Type B pancreatic cell (in vitro differentiated cells): ENCODE data around the gene USP28. TPM values are rescaled to one million over a fixed set of nuclear protein-coding genes. Genes with fewer than 3 reads are reported as not detected.
"Not testable (repeated sequence)": the region's sequence is repeated elsewhere in the genome, so short reads cannot be mapped to it uniquely, and the experiment has no call there.

Experiments
- DNase-seq: peaks from one replicate; pipeline ENCODE4 v3.0.0; 2021; ENCODE audit warnings: mixed read lengths; ENCODE audit not compliant: unreplicated experiment; ENCODE audit errors: extremely low spot score
- H3K27ac Mint-ChIP-seq: 2 replicates; pipeline ENCODE4 v1.8.0; 2021; ENCODE audit warnings: mild to moderate bottlenecking, mixed read lengths
- H3K27me3 Mint-ChIP-seq: 2 replicates; pipeline ENCODE4 v1.8.0; 2021; ENCODE audit warnings: mixed read lengths
- H3K36me3 Mint-ChIP-seq: 2 replicates; pipeline ENCODE4 v1.8.0; 2021; ENCODE audit warnings: mixed read lengths
- H3K4me1 Mint-ChIP-seq: one replicate; pipeline ENCODE4 v1.8.0; 2021; ENCODE audit warnings: mixed read lengths; ENCODE audit not compliant: unreplicated experiment
- H3K4me3 Mint-ChIP-seq: 2 replicates; pipeline ENCODE4 v1.8.0; 2021; ENCODE audit warnings: mild to moderate bottlenecking, mixed read lengths
- H3K9me3 Mint-ChIP-seq: 2 replicates; pipeline ENCODE4 v1.8.0; 2021; ENCODE audit warnings: mixed read lengths
- CTCF ChIP-seq: fragments of 200-600 bp; sonication (generic); conservative IDR thresholded peaks from 2 replicates; pipeline ENCODE4 v1.5.0; 2021; ENCODE audit warnings: antibody characterized with exemption, mild to moderate bottlenecking
- long read RNA-seq: library from polyadenylated mRNA; unstranded; transcript quantifications from one replicate; pipeline ENCODE4 v2.0.0, GENCODE V29; 2020
- total RNA-seq: library from RNA; stranded (reverse); gene quantifications from 2 replicates; pipeline ENCODE4 v1.2.1, GENCODE V29; 2021; ENCODE audit warnings: low replicate concordance

USP28 gene, protein sequence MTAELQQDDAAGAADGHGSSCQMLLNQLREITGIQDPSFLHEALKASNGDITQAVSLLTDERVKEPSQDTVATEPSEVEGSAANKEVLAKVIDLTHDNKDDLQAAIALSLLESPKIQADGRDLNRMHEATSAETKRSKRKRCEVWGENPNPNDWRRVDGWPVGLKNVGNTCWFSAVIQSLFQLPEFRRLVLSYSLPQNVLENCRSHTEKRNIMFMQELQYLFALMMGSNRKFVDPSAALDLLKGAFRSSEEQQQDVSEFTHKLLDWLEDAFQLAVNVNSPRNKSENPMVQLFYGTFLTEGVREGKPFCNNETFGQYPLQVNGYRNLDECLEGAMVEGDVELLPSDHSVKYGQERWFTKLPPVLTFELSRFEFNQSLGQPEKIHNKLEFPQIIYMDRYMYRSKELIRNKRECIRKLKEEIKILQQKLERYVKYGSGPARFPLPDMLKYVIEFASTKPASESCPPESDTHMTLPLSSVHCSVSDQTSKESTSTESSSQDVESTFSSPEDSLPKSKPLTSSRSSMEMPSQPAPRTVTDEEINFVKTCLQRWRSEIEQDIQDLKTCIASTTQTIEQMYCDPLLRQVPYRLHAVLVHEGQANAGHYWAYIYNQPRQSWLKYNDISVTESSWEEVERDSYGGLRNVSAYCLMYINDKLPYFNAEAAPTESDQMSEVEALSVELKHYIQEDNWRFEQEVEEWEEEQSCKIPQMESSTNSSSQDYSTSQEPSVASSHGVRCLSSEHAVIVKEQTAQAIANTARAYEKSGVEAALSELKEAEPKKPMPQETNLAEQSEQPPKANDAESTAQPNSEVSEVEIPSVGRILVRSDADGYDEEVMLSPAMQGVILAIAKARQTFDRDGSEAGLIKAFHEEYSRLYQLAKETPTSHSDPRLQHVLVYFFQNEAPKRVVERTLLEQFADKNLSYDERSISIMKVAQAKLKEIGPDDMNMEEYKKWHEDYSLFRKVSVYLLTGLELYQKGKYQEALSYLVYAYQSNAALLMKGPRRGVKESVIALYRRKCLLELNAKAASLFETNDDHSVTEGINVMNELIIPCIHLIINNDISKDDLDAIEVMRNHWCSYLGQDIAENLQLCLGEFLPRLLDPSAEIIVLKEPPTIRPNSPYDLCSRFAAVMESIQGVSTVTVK
- total RNA-seq, result 22.7 and 46.9 TPM in 2 replicates
- long read RNA-seq, partial matches to known transcripts, result 6 of 16 reads
- long read RNA-seq, other reads (novel, unspliced or antisense), result 8 of 16 reads

GRCh38 chr11:113875234-113876073 lies at the start of gene USP28:
Gene USP28 (minus strand): TSS chr11:113875572. CDS start chr11:113875501, 71 bp downstream.
- Mint-ChIP-seq H3K27me3 (peaks cover 4% of the 10 kb centered on the region), H3K4me3 (peak within 1 kb of the TSS; percentile 94), H3K4me1 (peaks cover 25% of the 10 kb centered on the region), H3K9me3 (no peaks in the 10 kb centered on the region), H3K27ac (peak within 1 kb of the TSS; percentile 91), H3K36me3 (peaks cover 5% of the 10 kb centered on the region)
- DNase-seq, result peak; percentile 98
- peak; percentile 38 for TF ChIP-seq CTCF

DNA sequence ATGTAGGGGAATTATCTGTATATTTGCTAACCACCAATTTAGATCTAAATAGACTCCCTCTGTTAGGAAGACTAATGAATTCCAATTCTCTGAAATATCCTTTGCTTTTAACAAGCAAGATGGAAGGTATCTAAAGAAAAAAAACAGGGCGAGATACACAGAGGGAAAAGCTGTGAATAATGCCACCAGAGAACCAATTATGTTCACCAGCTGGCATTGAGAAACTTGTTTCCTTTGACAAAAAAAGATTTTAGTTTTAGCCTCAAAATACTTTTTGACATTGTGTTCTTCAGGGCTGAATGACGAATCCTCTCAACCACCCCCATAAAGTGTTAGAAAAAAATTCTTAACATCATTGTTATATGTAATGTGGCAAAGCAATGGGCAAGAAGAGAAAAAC lies 48.2 kb upstream of the USP28 start:
- no peak overlapping the region for H3K27ac Mint-ChIP-seq
- H3K4me3 Mint-ChIP-seq, result no peak overlapping the region
- H3K4me1 Mint-ChIP-seq, result no peaks in the 10 kb centered on the region
- no peak for TF ChIP-seq CTCF
- H3K9me3 Mint-ChIP-seq, result no peaks in the 10 kb centered on the region
- peaks cover 10% of the 10 kb centered on the region for H3K27me3 Mint-ChIP-seq
- DNase-seq, result no peak
- no peaks in the 10 kb centered on the region for H3K36me3 Mint-ChIP-seq

- not testable (repeated sequence) for DNase-seq, H3K36me3 Mint-ChIP-seq, H3K4me3 Mint-ChIP-seq, H3K27ac Mint-ChIP-seq, H3K4me1 Mint-ChIP-seq, H3K9me3 Mint-ChIP-seq
- H3K27me3 Mint-ChIP-seq, result peaks cover 38% of the 10 kb centered on the region
Observed at GRCh38 chr11:113911491-113911890, 36.1 kb upstream of the USP28 start.

DNA sequence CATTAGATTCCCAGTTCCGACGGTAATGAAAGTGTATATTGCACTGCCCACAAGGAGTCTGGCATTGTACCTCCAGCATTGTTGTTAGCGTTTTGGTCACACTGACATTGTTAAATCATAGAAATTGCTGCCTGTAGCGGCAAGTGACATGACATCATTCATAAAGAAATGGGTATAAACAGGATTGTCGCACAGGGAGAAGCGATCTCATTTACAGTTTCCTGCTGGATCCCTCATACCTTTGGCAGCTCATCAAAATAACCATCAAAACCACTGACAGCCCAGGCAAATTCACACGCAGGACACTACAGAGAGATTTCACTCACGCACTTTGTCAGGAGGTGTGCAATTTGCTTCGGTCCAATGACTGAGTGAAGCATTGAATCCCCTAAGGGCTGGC lies 32.7 kb upstream of the USP28 start:
- Mint-ChIP-seq H3K4me3 (no peak overlapping the region), H3K4me1 (peaks cover 18% of the 10 kb centered on the region), H3K27ac (no peak overlapping the region)

DNA sequence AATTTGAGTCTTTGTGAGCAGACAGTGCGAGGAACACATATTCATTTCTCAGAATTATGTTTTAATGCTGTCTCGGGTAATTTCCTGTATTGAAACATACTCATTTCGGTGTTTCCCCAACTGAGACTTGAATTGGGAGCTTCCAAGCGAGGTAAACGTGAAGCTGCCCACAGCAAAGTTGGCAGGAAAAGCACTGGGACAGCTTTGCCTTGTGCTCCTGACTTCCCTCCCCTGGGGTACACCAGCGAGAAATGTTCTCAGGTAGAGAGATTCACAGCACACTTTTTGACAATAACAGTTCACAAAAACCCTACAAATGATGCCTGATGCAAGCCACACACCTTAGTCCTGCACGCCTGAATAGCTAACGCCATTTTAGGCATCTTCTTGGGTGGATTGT lies 32.3 kb upstream of the USP28 start:
- H3K36me3 Mint-ChIP-seq, result no peaks in the 10 kb centered on the region
- TF ChIP-seq CTCF, result no peak
- no peaks in the 10 kb centered on the region for H3K9me3 Mint-ChIP-seq
- no peak overlapping the region for H3K27ac Mint-ChIP-seq
- H3K4me1 Mint-ChIP-seq, result peaks cover 18% of the 10 kb centered on the region
- H3K27me3 Mint-ChIP-seq, result peaks cover 61% of the 10 kb centered on the region
- H3K4me3 Mint-ChIP-seq, result no peak overlapping the region
- DNase-seq, result no peak

More for the DNA sequence above, 32.7 kb upstream of the USP28 start:
- peaks cover 57% of the 10 kb centered on the region for H3K27me3 Mint-ChIP-seq
- no peak for DNase-seq
- H3K36me3 Mint-ChIP-seq, result no peaks in the 10 kb centered on the region
- no peak for TF ChIP-seq CTCF
- no peaks in the 10 kb centered on the region for H3K9me3 Mint-ChIP-seq
